Midbrain (tissue), 1 donor: Measurements from ENCODE around the gene PDXP.

Source experiments
- DNase-seq: peaks from one replicate; lab custom pipeline; 2025; lab: John Stamatoyannopoulos, UW

Gene PDXP

DNA sequence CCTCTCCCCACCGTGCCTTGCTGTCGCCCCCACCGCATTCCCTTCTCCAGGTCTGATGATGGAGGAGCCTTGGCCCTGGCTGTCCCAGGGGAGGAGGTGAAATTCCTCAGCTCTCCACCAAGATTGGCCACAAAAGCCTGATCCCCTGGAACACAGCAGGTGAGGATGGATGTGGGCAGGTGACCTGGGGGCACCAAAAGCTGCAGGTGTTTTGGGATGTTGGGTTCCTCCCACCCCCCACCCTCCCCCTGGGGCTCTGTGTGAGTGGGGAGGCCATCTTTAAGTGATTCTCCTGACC is 39.0 kb downstream of the PDXP start:
- no peak for DNase-seq

GRCh38 chr22:37701141-37701786 is 42.7 kb downstream of the PDXP start:
- DNase-seq: peak; percentile 30

GRCh38 chr22:37703906-37704305 is 45.4 kb downstream of the PDXP start:
- no peak for DNase-seq

DNA sequence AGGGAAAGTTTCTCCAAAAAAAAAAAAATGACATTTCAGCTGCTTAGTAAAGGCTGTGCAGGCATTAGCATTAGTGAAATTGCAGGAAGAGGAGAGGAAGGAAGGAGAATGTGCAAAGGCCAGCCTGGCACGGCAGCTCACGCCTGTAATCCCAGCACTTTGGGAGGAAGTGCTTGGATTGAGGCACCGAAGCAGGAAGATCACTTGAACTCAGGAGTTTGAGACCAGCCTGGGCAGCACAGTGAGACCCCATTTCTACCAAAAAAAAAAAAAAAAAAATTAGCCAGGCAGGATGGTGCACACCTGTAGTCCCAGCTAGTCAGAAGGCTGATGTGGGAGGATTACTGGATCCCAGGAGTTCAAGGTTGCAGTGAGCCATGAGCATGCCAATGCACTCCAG is 46.1 kb downstream of the PDXP start:
- DNase-seq: no peak

GRCh38 chr22:37705205-37705604 is 46.7 kb downstream of the PDXP start:
- DNase-seq: no peak

- no peak for DNase-seq
These were observed 50.3 kb downstream of the PDXP start for GRCh38 chr22:37708580-37709444.

- no peak for DNase-seq
These were observed 50.9 kb downstream of the PDXP start for GRCh38 chr22:37709445-37709765.

DNA sequence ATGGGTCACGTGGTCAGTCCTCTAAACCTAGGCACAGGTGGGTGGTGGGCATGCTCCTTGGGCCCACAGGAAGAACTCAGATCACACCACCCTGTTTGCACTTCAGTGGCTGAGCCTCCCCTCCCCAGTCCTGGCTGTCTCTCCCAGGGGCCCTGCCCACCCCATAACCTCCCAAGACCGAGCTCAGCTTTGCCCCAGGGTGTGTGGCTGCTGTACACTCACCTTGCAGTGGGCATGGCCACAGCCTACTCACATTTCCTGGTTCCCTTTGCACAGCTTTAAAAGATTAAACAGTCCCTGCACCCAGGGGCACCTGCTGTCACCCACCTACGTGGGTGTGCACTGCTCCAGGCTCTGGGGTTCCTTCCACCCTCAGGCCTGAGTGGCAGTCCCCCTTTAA is 52.2 kb downstream of the PDXP start:
- DNase-seq: no peak

DNA sequence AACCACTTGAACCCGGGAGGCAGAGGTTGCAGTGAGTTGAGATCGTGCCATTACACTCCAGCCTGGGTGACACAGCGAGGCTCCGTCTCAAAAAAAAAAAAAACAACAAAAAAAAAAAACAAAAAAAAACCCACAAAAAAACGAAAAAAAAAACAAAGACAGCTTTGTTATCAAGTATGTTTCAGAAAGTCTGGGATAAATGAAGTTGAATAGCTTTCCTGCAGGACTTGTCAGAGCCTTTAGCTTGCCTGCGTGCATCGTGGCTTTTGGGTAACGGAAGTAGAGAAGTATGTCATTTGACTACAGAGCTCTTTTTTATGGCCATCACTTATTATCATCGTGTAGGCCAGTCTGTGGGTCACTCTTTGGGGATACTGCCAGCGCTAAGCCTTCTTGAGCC is 53.0 kb downstream of the PDXP start:
- DNase-seq: no peak

GRCh38 chr22:37713761-37714160 is 55.2 kb downstream of the PDXP start:
- no peak for DNase-seq

GRCh38 chr22:37714634-37715033 is 56.1 kb downstream of the PDXP start:
- DNase-seq: no peak

- DNase-seq: no peak
These were observed 57.2 kb downstream of the PDXP start for GRCh38 chr22:37715760-37716159.
